H1 (cell line): ENCODE measurements around the gene EPM2A. TPM values are rescaled to one million over a fixed set of nuclear protein-coding genes. Genes with fewer than 3 reads are reported as not detected.

Experiments
- CTCF ChIA-PET: fragments of 300-600 bp; sonication (Branson Sonifier 250); formaldehyde crosslinking; loops from one replicate; lab custom pipeline; 2021; ENCODE audit not compliant: partially characterized antibody; lab: Charles Lee
- POLR2A ChIA-PET: fragments of 300-600 bp; sonication (Branson Sonifier 250); formaldehyde crosslinking; loops from one replicate; lab custom pipeline; 2021; ENCODE audit warnings: inconsistent platforms; ENCODE audit not compliant: partially characterized antibody; lab: Charles Lee
- DNase-seq, 2 experiments: peaks; one replicate each; pipeline versions ENCODE4 v3.0.0 to v3.0.0-alpha.2; 2010 to 2022; ENCODE audit warnings: low spot score in 2 of 2, low read depth in 1 of 2, mixed read lengths in 1 of 2
- FAIRE-seq: peaks from 2 replicates; lab custom pipeline; 2011; peaks lifted over from hg19 to GRCh38; lab: Jason Lieb, UNC
- H2AFZ ChIP-seq: 2 replicates; pipeline ENCODE4 v1.8.1; 2012; ENCODE audit warnings: low read length, inconsistent platforms
- H2AK5ac ChIP-seq: 2 replicates; pipeline ENCODE4 v1.6.1; 2013; ENCODE audit warnings: low read depth, low read length
- H2BK120ac ChIP-seq: replicated peaks from 2 replicates; pipeline ENCODE3; 2013; ENCODE audit warnings: low read depth, low read length, inconsistent platforms
- H2BK12ac ChIP-seq: 2 replicates; pipeline ENCODE4 v1.6.1; 2013; ENCODE audit warnings: low read depth, low read length
- H2BK15ac ChIP-seq: 2 replicates; pipeline ENCODE4 v1.6.1; 2013; ENCODE audit warnings: low read length
- H2BK20ac ChIP-seq: 2 replicates; pipeline ENCODE4 v1.6.1; 2013; ENCODE audit warnings: low read length
- H2BK5ac ChIP-seq: 2 replicates; pipeline ENCODE4 v1.6.1; 2013; ENCODE audit warnings: low read depth, low read length
- H3K14ac ChIP-seq: 2 replicates; pipeline ENCODE4 v1.6.1; 2013; ENCODE audit warnings: inconsistent platforms; ENCODE audit not compliant: insufficient read length
- H3K18ac ChIP-seq: 2 replicates; pipeline ENCODE4 v1.6.1; 2013; ENCODE audit warnings: low read length; ENCODE audit errors: extremely low read depth
- H3K23ac ChIP-seq: 2 replicates; pipeline ENCODE4 v1.6.1; 2013; ENCODE audit warnings: inconsistent platforms; ENCODE audit not compliant: insufficient read length
- H3K23me2 ChIP-seq: 2 replicates; pipeline ENCODE4 v1.6.1; 2013; ENCODE audit warnings: low read depth, low read length
- H3K27ac ChIP-seq: 2 replicates; pipeline ENCODE4 v1.6.1; 2011; ENCODE audit warnings: low read depth, low read length, inconsistent platforms
- H3K27me3 ChIP-seq, 4 experiments: replicated peaks in 1 of 4; 1 replicate in 1 of 4; 2 replicates in 3 of 4; pipeline versions ENCODE4 v1.6.1 to v1.8.1; 2011 to 2013; ENCODE audit warnings: low read length in 3 of 4, mild to moderate bottlenecking in 3 of 4, inconsistent platforms in 2 of 4, mixed read lengths in 2 of 4, moderate library complexity in 1 of 4; ENCODE audit not compliant: control insufficient read depth in 3 of 4, insufficient read depth in 3 of 4; ENCODE audit errors: extremely low read depth in 1 of 4
- H3K36me3 ChIP-seq, 4 experiments: 2 replicates each; pipeline versions ENCODE4 v1.6.1 to v1.8.1; 2011 to 2013; ENCODE audit warnings: mild to moderate bottlenecking in 4 of 4, low read length in 3 of 4, moderate library complexity in 2 of 4, control low read depth in 1 of 4, inconsistent platforms in 1 of 4; ENCODE audit not compliant: insufficient read depth in 4 of 4, control insufficient read depth in 2 of 4
- H3K4ac ChIP-seq: replicated peaks from 2 replicates; pipeline ENCODE3; 2013; ENCODE audit warnings: low read length, low read depth, mixed read lengths, inconsistent platforms; ENCODE audit not compliant: insufficient read length
- H3K4me1 ChIP-seq, 4 experiments: replicated peaks in 1 of 4; 1 replicate in 1 of 4; 2 replicates in 3 of 4; pipeline versions ENCODE4 v1.6.1 to v1.8.1; 2011 to 2013; ENCODE audit warnings: low read length in 3 of 4, inconsistent platforms in 2 of 4, mixed read lengths in 1 of 4; ENCODE audit not compliant: insufficient read depth in 4 of 4, control insufficient read depth in 3 of 4
- H3K4me2 ChIP-seq, 2 experiments: 2 replicates each; pipeline versions ENCODE4 v1.6.1 to v1.8.1; 2011 to 2013; ENCODE audit warnings: low read depth in 2 of 2, low read length in 2 of 2, control low read depth in 1 of 2, inconsistent platforms in 1 of 2, mild to moderate bottlenecking in 1 of 2; ENCODE audit not compliant: insufficient read depth in 1 of 2
- H3K4me3 ChIP-seq, 4 experiments: fragments of 200-600, 300-600 bp in 1 of 4; sonication (generic), shearing (Covaris generic), sonication (Bioruptor Twin) in 1 of 4; 2 replicates each; pipeline versions ENCODE4 v1.5.1 to v1.8.1; 2011 to 2016; ENCODE audit warnings: low read length in 4 of 4, low read depth in 3 of 4, control low read depth in 2 of 4, inconsistent platforms in 2 of 4, mild to moderate bottlenecking in 2 of 4, mixed read lengths in 1 of 4, moderate library complexity in 1 of 4; ENCODE audit not compliant: insufficient read depth in 2 of 4; ENCODE audit errors: extremely low read depth in 1 of 4
- H3K56ac ChIP-seq: replicated peaks from 2 replicates; pipeline ENCODE3; 2013; ENCODE audit warnings: low read depth, mild to moderate bottlenecking, mixed read lengths, low read length, inconsistent platforms; ENCODE audit not compliant: insufficient read length
- H3K79me1 ChIP-seq: 2 replicates; pipeline ENCODE4 v1.6.1; 2013; ENCODE audit warnings: low read depth, low read length, control low read depth
- H3K79me2 ChIP-seq, 2 experiments: 2 replicates each; pipeline versions ENCODE4 v1.6.1 to v1.8.1; 2012 to 2013; ENCODE audit warnings: low read length in 2 of 2, mild to moderate bottlenecking in 2 of 2, inconsistent platforms in 1 of 2; ENCODE audit not compliant: insufficient read depth in 2 of 2, control insufficient read depth in 1 of 2
- H3K9ac ChIP-seq, 4 experiments: replicated peaks in 1 of 4; 1 replicate in 1 of 4; 2 replicates in 3 of 4; pipeline versions ENCODE4 v1.6.1 to v1.8.1; 2011 to 2013; ENCODE audit warnings: low read depth in 3 of 4, low read length in 3 of 4, control low read depth in 2 of 4, mild to moderate bottlenecking in 2 of 4, moderate library complexity in 2 of 4, inconsistent platforms in 1 of 4; ENCODE audit errors: extremely low read depth in 1 of 4
- H3K9me3 ChIP-seq, 2 experiments: 2 replicates each; pipeline versions ENCODE4 v1.6.1 to v1.8.1; 2012 to 2013; ENCODE audit warnings: mild to moderate bottlenecking in 2 of 2, moderate library complexity in 2 of 2, control low read depth in 1 of 2, inconsistent platforms in 1 of 2, low read depth in 1 of 2, low read length in 1 of 2, mixed read lengths in 1 of 2; ENCODE audit not compliant: insufficient read depth in 2 of 2
- H4K20me1 ChIP-seq, 2 experiments: replicated peaks in 1 of 2; 2 replicates each; pipeline versions ENCODE3 to v1.8.1; 2011 to 2013; ENCODE audit warnings: inconsistent platforms in 2 of 2, low read length in 2 of 2, mild to moderate bottlenecking in 1 of 2; ENCODE audit not compliant: insufficient read depth in 2 of 2, control insufficient read depth in 1 of 2
- H4K5ac ChIP-seq: 2 replicates; pipeline ENCODE4 v1.6.1; 2013; ENCODE audit warnings: low read length, low read depth, mixed read lengths, inconsistent platforms; ENCODE audit not compliant: insufficient read length
- H4K8ac ChIP-seq: 2 replicates; pipeline ENCODE4 v1.8.0; 2013; ENCODE audit warnings: mild to moderate bottlenecking, moderate library complexity, low read length, inconsistent platforms; ENCODE audit not compliant: insufficient read depth; ENCODE audit errors: extremely low read depth
- H4K91ac ChIP-seq: replicated peaks from 2 replicates; pipeline ENCODE3; 2013; ENCODE audit warnings: low read length, mixed read lengths, inconsistent platforms; ENCODE audit not compliant: insufficient read length
- CBX8 ChIP-seq: fragments of 300-800, 300-1000 bp; sonication (generic); IDR thresholded peaks from 2 replicates; pipeline ENCODE4 v1.7.1; 2016; ENCODE audit warnings: low read depth, low read length, borderline replicate concordance
- CHD2 ChIP-seq: IDR thresholded peaks from 2 replicates; pipeline ENCODE4 v1.6.1; 2012; ENCODE audit warnings: low read length, improper control_type of control experiment
- EGR1 ChIP-seq: IDR thresholded peaks from 2 replicates; pipeline ENCODE4 v1.6.1; 2011; ENCODE audit warnings: low read depth, low read length, borderline replicate concordance
- KDM4A ChIP-seq: IDR thresholded peaks from one replicate; pipeline ENCODE4 v1.7.1; 2012; ENCODE audit warnings: low read depth, mild to moderate bottlenecking, moderate library complexity, low read length, inconsistent platforms; ENCODE audit not compliant: severe bottlenecking
- POLR2AphosphoS5 ChIP-seq: IDR thresholded peaks from 2 replicates; pipeline ENCODE4 v1.6.1; 2011; ENCODE audit warnings: low read depth, low read length
- RAD21 ChIP-seq, 2 experiments: IDR thresholded peaks in 1 of 2; conservative IDR thresholded peaks in 1 of 2; 2 replicates each; pipeline ENCODE4 v1.6.1; 2011; ENCODE audit warnings: low read depth in 2 of 2, low read length in 2 of 2, improper control_type of control experiment in 1 of 2, inconsistent platforms in 1 of 2, mild to moderate bottlenecking in 1 of 2, moderate library complexity in 1 of 2
- SAP30 ChIP-seq: fragments of 300-600 bp; sonication (generic); IDR thresholded peaks from 2 replicates; pipeline ENCODE4 v1.7.1; 2012; ENCODE audit warnings: low read length, moderate library complexity, mild to moderate bottlenecking, inconsistent platforms; ENCODE audit not compliant: insufficient read depth, insufficient replicate concordance
- TAF1 ChIP-seq: IDR thresholded peaks from 2 replicates; pipeline ENCODE4 v1.6.1; 2011; ENCODE audit warnings: mild to moderate bottlenecking, low read depth, low read length
- TAF7 ChIP-seq: optimal IDR thresholded peaks from 2 replicates; pipeline ENCODE3; 2011; ENCODE audit warnings: low read depth, mild to moderate bottlenecking, inconsistent platforms, low read length, moderate library complexity, borderline replicate concordance
- ZNF274 ChIP-seq: IDR thresholded peaks from 2 replicates; pipeline ENCODE4 v1.7.0; 2012; ENCODE audit warnings: low read length, borderline replicate concordance; ENCODE audit errors: extremely low read depth
- WGBS, 2 experiments: shearing (Covaris generic) in 1 of 2; methylation state at CpG; one replicate each; pipeline versions ENCODE4 v1.1.6 to v1.1.7; 2013 to 2015; ENCODE audit warnings: low lambda C conversion rate in 2 of 2, mixed read lengths in 2 of 2, inconsistent platforms in 1 of 2, low coverage in 1 of 2, missing lambda C conversion rate in 1 of 2; ENCODE audit not compliant: insufficient replicate concordance in 2 of 2, insufficient coverage in 1 of 2, insufficient read length in 1 of 2; ENCODE audit errors: extremely low coverage in 1 of 2, missing lambda C conversion rate in 1 of 2; 5-methylcytosine and 5-hydroxymethylcytosine counted together
- polyA plus RNA-seq, 7 experiments: library from polyadenylated mRNA; depleted of rRNA in 3 of 7; stranded (reverse) in 5 of 7; unstranded in 2 of 7; fragments of >200 nt in 5 of 7; fragments of 200-250 nt in 2 of 7; gene quantifications; 1 replicate in 5 of 7; 2 replicates in 1 of 7; 4 replicates in 1 of 7; pipeline versions ENCODE4 v1.2.1 to v1.2.3, GENCODE V29; 2011 to 2013; ENCODE audit warnings: missing spikeins in 2 of 7, mixed read lengths in 2 of 7
- total RNA-seq: library from RNA; stranded (reverse); fragmentation: NEBNext Ultra II Directional; extraction: Animal tissue kit (Norgen Biotek cat#: 25700); gene quantifications from 2 replicates; pipeline ENCODE4 v1.2.1, GENCODE V29; 2021
- TF ChIP-seq, protein P1 (sequence below), 3 experiments: IDR thresholded peaks; 1 replicate in 2 of 3; 2 replicates in 1 of 3; pipeline versions ENCODE4 v1.5.1 to v1.6.1; 2011; ENCODE audit warnings: low read length in 3 of 3, mild to moderate bottlenecking in 3 of 3, inconsistent platforms in 2 of 3, low read depth in 1 of 3, moderate library complexity in 1 of 3; ENCODE audit not compliant: insufficient read depth in 1 of 3; ENCODE audit errors: control extremely low read depth in 1 of 3

The EPM2A gene
- total and polyA plus RNA-seq, 2 of the 8 experiments (the other 6 are each of a cell fraction or from before 2014, with no cell fraction given): 2.3 to 6.2 TPM

DNA sequence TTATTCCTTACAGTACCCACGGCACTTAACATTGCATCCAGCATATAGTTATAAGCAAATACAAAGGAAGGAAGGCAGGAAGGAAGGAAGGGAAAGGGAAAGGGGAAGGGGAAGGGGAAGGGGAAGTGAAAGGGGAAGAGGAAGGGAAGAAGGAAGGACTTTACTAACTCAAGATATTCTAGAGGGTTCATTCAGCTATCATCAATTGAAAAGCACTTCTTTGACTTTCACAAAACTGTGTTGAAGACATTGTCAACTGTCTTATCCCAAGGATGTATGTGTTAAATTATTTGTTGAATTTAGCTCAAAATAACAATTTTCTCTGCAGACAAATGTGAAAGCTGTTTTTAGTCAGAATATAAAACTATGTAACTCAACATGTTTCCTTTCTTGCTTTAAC lies 87.7 kb downstream of the EPM2A start:
- H3K18ac ChIP-seq: no peak overlapping the region
- no peak overlapping the region for H3K14ac ChIP-seq
- no peak overlapping the region for H2BK12ac ChIP-seq
- 90% methylated on average over 1 of the region's 1 CpG; no CpG with 5 or more reads in 1 of the 2 experiments for WGBS, 2 experiments
- H4K8ac ChIP-seq: no peak overlapping the region
- CTCF ChIA-PET: interaction anchor here (0.9 kb wide), 1 partner anchor 16 kb away, joined by 4 read pairs; no protein-coding TSS in a partner anchor
- H3K4me2 ChIP-seq: no peak overlapping the region
- H3K9me3 ChIP-seq: no peaks in the 10 kb centered on the region
- no peak overlapping the region for H2BK15ac ChIP-seq
- FAIRE-seq (no peak), DNase-seq (no peak)
- H4K20me1 ChIP-seq: no peaks in the 10 kb centered on the region
- H3K79me2 ChIP-seq: no peaks in the 10 kb centered on the region
- no peak overlapping the region for H2AFZ ChIP-seq
- H3K4me1 ChIP-seq: no peaks in the 10 kb centered on the region
- H2BK5ac ChIP-seq: no peak overlapping the region
- H2BK20ac ChIP-seq: no peak overlapping the region
- H3K56ac ChIP-seq: no peak overlapping the region
- no peak overlapping the region for H4K5ac ChIP-seq
- peaks cover 1% of the 10 kb centered on the region; the same call in 1 of the 2 replicates for H3K23me2 ChIP-seq
- no peak overlapping the region for H3K4ac ChIP-seq
- no peak overlapping the region for H3K23ac ChIP-seq
- H2AK5ac ChIP-seq: no peak overlapping the region
- no peak overlapping the region for H2BK120ac ChIP-seq
- no peak overlapping the region for H3K9ac ChIP-seq
- H3K27me3 ChIP-seq: no peaks in the 10 kb centered on the region
- H4K91ac ChIP-seq: no peak overlapping the region
- H3K27ac ChIP-seq: no peak overlapping the region
- no peaks in the 10 kb centered on the region for H3K79me1 ChIP-seq
- POLR2A ChIA-PET: no interaction called here
- no peaks in the 10 kb centered on the region for H3K36me3 ChIP-seq
- no peak overlapping the region for H3K4me3 ChIP-seq
- TF ChIP-seq TAF1 (no peak), ZNF274 (no peak), RAD21 (IDR thresholded peaks at IDR 0.05 in 1 of 2, conservative IDR thresholded peaks at IDR 0.05 in 1 of 2; ENCODE audit: low read depth in 2 of 2, low read length in 2 of 2) (no peak), TAF7 (no peak), SAP30 (no peak), POLR2AphosphoS5 (no peak), CBX8 (no peak), EGR1 (no peak), KDM4A (no peak), CHD2 (no peak)
- TF ChIP-seq, protein P1, sequence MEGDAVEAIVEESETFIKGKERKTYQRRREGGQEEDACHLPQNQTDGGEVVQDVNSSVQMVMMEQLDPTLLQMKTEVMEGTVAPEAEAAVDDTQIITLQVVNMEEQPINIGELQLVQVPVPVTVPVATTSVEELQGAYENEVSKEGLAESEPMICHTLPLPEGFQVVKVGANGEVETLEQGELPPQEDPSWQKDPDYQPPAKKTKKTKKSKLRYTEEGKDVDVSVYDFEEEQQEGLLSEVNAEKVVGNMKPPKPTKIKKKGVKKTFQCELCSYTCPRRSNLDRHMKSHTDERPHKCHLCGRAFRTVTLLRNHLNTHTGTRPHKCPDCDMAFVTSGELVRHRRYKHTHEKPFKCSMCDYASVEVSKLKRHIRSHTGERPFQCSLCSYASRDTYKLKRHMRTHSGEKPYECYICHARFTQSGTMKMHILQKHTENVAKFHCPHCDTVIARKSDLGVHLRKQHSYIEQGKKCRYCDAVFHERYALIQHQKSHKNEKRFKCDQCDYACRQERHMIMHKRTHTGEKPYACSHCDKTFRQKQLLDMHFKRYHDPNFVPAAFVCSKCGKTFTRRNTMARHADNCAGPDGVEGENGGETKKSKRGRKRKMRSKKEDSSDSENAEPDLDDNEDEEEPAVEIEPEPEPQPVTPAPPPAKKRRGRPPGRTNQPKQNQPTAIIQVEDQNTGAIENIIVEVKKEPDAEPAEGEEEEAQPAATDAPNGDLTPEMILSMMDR (IDR thresholded peaks at IDR 0.05; ENCODE audit: control extremely low read depth in 1 of 3, insufficient read depth in 1 of 3, low read depth in 1 of 3, low read length in 3 of 3): no peak
